ENCODE measurements around the gene CDK19.

Gene CDK19

GRCh38 chr6:110567957-110568696, 247.1 kb downstream of the CDK19 start:
- no peak for DNase-seq

GRCh38 chr6:110566346-110567125, 248.7 kb downstream of the CDK19 start:
- DNase-seq = no peak

GRCh38 chr6:110564703-110565421, 250.4 kb downstream of the CDK19 start:
- no peak for DNase-seq

GRCh38 chr6:110563711-110564110, 251.6 kb downstream of the CDK19 start:
- no peak for DNase-seq

GRCh38 chr6:110562316-110562915, 252.9 kb downstream of the CDK19 start:
- DNase-seq = no peak

GRCh38 chr6:110561696-110562095, 253.6 kb downstream of the CDK19 start:
- no peak for DNase-seq

GRCh38 chr6:110561008-110561396, 254.3 kb downstream of the CDK19 start:
- DNase-seq = no peak

- DNase-seq = peak; percentile 3
These were observed 254.8 kb downstream of the CDK19 start for GRCh38 chr6:110560239-110561007.
